Loucy (cell line): ENCODE measurements around the gene MAD1L1.

Source experiments
- EZH2phosphoT487 ChIP-seq: fragments of 200-600 bp; IDR thresholded peaks from 2 replicates; pipeline ENCODE4 v1.6.1; 2018; ENCODE audit warnings: antibody characterized with exemption, mild to moderate bottlenecking, moderate library complexity, borderline replicate concordance
- TF ChIP-seq, protein P1 (sequence below): fragments of 200-600 bp; sonication (generic); conservative IDR thresholded peaks from 2 replicates; pipeline ENCODE4 v1.5.1; 2014; ENCODE audit warnings: mild to moderate bottlenecking, antibody characterized with exemption, low read length

DNA sequence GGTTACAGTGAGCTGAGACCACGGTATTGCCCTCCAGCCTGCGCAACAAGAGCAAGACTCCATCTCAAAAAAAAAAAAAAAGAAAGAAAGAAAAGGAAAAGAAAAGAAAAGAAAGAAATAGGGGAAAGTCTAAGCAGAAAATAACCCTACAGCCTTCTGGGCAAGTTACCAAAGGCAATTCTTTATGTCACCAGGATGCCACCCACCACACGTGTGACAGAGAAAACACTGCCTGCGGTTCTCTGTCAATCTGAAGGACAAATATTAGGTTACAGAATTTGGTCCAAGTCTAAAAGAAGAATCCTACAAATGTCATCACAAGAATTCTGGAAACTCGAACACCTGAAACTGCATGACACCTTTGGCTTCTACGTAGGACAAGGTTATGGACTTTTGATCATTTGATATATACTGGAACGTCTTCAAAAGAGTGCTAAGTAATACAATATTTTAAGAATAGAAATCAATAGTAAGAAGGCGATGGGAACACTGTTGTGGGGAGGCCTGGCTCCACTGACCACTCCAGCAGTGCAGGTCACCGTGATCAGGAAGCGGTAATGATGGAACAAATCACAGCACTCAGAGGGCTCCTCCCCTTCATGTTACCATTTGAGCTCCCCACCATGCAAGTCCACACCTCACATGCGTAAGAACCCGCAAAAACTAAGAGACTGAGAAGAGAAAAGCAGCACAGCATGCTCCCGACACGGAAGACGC, 75.8 kb downstream of the MAD1L1 start:
- TF ChIP-seq, protein P1, sequence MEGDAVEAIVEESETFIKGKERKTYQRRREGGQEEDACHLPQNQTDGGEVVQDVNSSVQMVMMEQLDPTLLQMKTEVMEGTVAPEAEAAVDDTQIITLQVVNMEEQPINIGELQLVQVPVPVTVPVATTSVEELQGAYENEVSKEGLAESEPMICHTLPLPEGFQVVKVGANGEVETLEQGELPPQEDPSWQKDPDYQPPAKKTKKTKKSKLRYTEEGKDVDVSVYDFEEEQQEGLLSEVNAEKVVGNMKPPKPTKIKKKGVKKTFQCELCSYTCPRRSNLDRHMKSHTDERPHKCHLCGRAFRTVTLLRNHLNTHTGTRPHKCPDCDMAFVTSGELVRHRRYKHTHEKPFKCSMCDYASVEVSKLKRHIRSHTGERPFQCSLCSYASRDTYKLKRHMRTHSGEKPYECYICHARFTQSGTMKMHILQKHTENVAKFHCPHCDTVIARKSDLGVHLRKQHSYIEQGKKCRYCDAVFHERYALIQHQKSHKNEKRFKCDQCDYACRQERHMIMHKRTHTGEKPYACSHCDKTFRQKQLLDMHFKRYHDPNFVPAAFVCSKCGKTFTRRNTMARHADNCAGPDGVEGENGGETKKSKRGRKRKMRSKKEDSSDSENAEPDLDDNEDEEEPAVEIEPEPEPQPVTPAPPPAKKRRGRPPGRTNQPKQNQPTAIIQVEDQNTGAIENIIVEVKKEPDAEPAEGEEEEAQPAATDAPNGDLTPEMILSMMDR = no peak
- no peak for TF ChIP-seq EZH2phosphoT487
